K562 (cell line): ENCODE results near the gene PRRC2A. TPM values are rescaled to one million over a fixed set of nuclear protein-coding genes. Genes with fewer than 3 reads are reported as not detected.
A peak's percentile ranks its signal among the peaks of the same experiment; 100 is the strongest.

Source experiments
- CTBP1 ChIP-seq: fragments of 450-650 bp; IDR thresholded peaks from 2 replicates; pipeline ENCODE4 v1.6.1; 2016; ENCODE audit warnings: borderline replicate concordance
- DPF2 ChIP-seq: fragments of 450-650 bp; IDR thresholded peaks from 2 replicates; pipeline ENCODE4 v1.6.1; 2016
- HOXB6 ChIP-seq: fragments of 250-450 bp; sonication (Bioruptor Pico); IDR thresholded peaks from 2 replicates; pipeline ENCODE4 v1.5.1; 2022; ENCODE audit warnings: mild to moderate bottlenecking, borderline replicate concordance
- MIER1 ChIP-seq: fragments of 450-650 bp; IDR thresholded peaks from 2 replicates; pipeline ENCODE4 v1.6.1; 2016; ENCODE audit warnings: antibody characterized with exemption, mild to moderate bottlenecking, low read depth
- MTA1 ChIP-seq: fragments of 450-650 bp; IDR thresholded peaks from 2 replicates; pipeline ENCODE4 v1.6.1; 2017; ENCODE audit warnings: borderline replicate concordance
- NFIC ChIP-seq: fragments of 450-650 bp; IDR thresholded peaks from 2 replicates; pipeline ENCODE4 v1.6.1; 2017; ENCODE audit warnings: mild to moderate bottlenecking, inconsistent platforms
- NR3C1 ChIP-seq: sonication (generic); formaldehyde crosslinking; IDR thresholded peaks from 2 replicates; pipeline ENCODE4 v1.8.1; 2022; ENCODE audit warnings: missing genetic modification reagents
- RREB1 ChIP-seq: fragments of 250-450 bp; sonication (Bioruptor Pico); IDR thresholded peaks from 2 replicates; pipeline ENCODE4 v1.4.0; 2020
- RUNX1 ChIP-seq: sonication (generic); IDR thresholded peaks from 2 replicates; pipeline ENCODE4 v1.6.1; 2016; ENCODE audit warnings: antibody characterized with exemption, low read depth
- STAG1 ChIP-seq: sonication (generic); formaldehyde crosslinking; IDR thresholded peaks from 2 replicates; pipeline ENCODE4 v1.5.0; 2020; ENCODE audit warnings: missing genetic modification reagents, borderline replicate concordance
- STAT5B ChIP-seq: fragments of 250-450 bp; sonication (Bioruptor Pico); IDR thresholded peaks from 2 replicates; pipeline ENCODE4 v1.8.0; 2021; ENCODE audit warnings: mild to moderate bottlenecking, inconsistent platforms
- TAL1 ChIP-seq: fragments of 450-650 bp; IDR thresholded peaks from 2 replicates; pipeline ENCODE4 v1.6.1; 2016; ENCODE audit warnings: mild to moderate bottlenecking
- XRCC5 ChIP-seq: fragments of 200-400 bp; formaldehyde crosslinking; IDR thresholded peaks from 2 replicates; pipeline ENCODE4 v1.6.1; 2017; ENCODE audit warnings: low read depth, mild to moderate bottlenecking, low read length
- ZNF318 ChIP-seq, 2 experiments: fragments of 450-650 bp; IDR thresholded peaks; 2 replicates each; pipeline ENCODE4 v1.6.1; 2016; ENCODE audit warnings: mild to moderate bottlenecking in 2 of 2, borderline replicate concordance in 1 of 2, low read depth in 1 of 2, moderate library complexity in 1 of 2
- polyA plus RNA-seq, 8 experiments: library from polyadenylated mRNA; depleted of rRNA in 4 of 8; stranded (reverse) in 5 of 8; unstranded in 3 of 8; fragments of >200 nt; fragmentation: Nextera tagmentation in 2 of 8; fragmentation: Illumina TruSeq in 1 of 8; extraction: Ambion mirVana in 2 of 8; extraction: Trizol in 1 of 8; gene quantifications; 2 replicates each; pipeline versions ENCODE4 v1.2.1 to v1.2.3, GENCODE V29; 2011 to 2014; ENCODE audit warnings: inconsistent platforms in 1 of 8, missing spikeins in 1 of 8
- total RNA-seq, 7 experiments: library from RNA; depleted of rRNA in 6 of 7; stranded (reverse); fragments of >200 nt in 6 of 7; fragmentation: Illumina TruSeq in 2 of 7; extraction: Trizol in 2 of 7; gene quantifications; 2 replicates each; pipeline versions ENCODE4 v1.2.1 to v1.2.3, GENCODE V29; 2011 to 2021; ENCODE audit warnings: low replicate concordance in 1 of 7

Gene PRRC2A
- total and polyA plus RNA-seq, 9 of the 15 experiments (the other 6 are each of a cell fraction or from before 2014, with no cell fraction given): 1.0 to 332 (median 63.0) TPM

GRCh38 chr6:31663961-31664789 lies 43.7 kb downstream of the PRRC2A start (continued):
- TF ChIP-seq RREB1 (CRISPR knock-in tag): peak; percentile 55
- no peak for TF ChIP-seq NFIC
- TF ChIP-seq MTA1: 0 out of 2 replicates have a peak, but pooled peaks have one; percentile 25
- peak; percentile 32; the same call in 1 of the 2 replicates for TF ChIP-seq TAL1
- TF ChIP-seq CTBP1: peak; percentile 97
- no peak for TF ChIP-seq STAG1 (CRISPR knock-in tag)
- TF ChIP-seq XRCC5: 0 out of 2 replicates have a peak, but pooled peaks have one; percentile 28
- no peak for TF ChIP-seq RUNX1
- TF ChIP-seq MIER1: peak; percentile 59; the same call in 1 of the 2 replicates
- TF ChIP-seq ZNF318 (IDR thresholded peaks at IDR 0.05; ENCODE audit: borderline replicate concordance in 1 of 2, low read depth in 1 of 2): peak in 1 of 2 experiments; percentile 39; a peak in 1 of 4 replicates
- TF ChIP-seq DPF2: peak; percentile 94
- no peak for TF ChIP-seq STAT5B (CRISPR knock-in tag)
- no peak for TF ChIP-seq NR3C1
- TF ChIP-seq HOXB6: no peak
